ENCODE results near the gene CCNG1.

CCNG1 gene

GRCh38 chr5:163456840-163457239 lies 19.4 kb downstream of the CCNG1 start:
- TF ChIP-seq POLR2A (IDR thresholded peaks at IDR 0.05; ENCODE audit: low read length) (no peak), GATA1 (IDR thresholded peaks at IDR 0.05; ENCODE audit: low read depth, low read length) (no peak)
- DNase-seq = no peak

- peak; percentile 45 to 66 for DNase-seq
- TF ChIP-seq GATA1 (IDR thresholded peaks at IDR 0.05; ENCODE audit: low read depth, low read length) = no peak
- TF ChIP-seq POLR2A (IDR thresholded peaks at IDR 0.05; ENCODE audit: low read length) = no peak
These were observed 21.5 kb downstream of the CCNG1 start for GRCh38 chr5:163458778-163459385.

GRCh38 chr5:163459462-163459818 lies 22.0 kb downstream of the CCNG1 start:
- TF ChIP-seq POLR2A (IDR thresholded peaks at IDR 0.05; ENCODE audit: low read length) = no peak
- TF ChIP-seq GATA1 (IDR thresholded peaks at IDR 0.05; ENCODE audit: low read depth, low read length) = no peak
- DNase-seq = no peak

- TF ChIP-seq POLR2A (IDR thresholded peaks at IDR 0.05; ENCODE audit: low read length) (peak; percentile 91), GATA1 (IDR thresholded peaks at IDR 0.05; ENCODE audit: low read depth, low read length) (no peak)
These were observed 22.6 kb downstream of the CCNG1 start, which contains the start of gene NUDCD2 for GRCh38 chr5:163459819-163460561. Gene NUDCD2 (minus strand): TSS chr5:163460102. CDS start chr5:163460050, 52 bp downstream.

GRCh38 chr5:163460562-163461171 lies 23.3 kb downstream of the CCNG1 start, which contains the start of gene HMMR:
Gene HMMR (plus strand): TSS chr5:163460632. CDS start chr5:163460693, 61 bp downstream.
- TF ChIP-seq POLR2A (IDR thresholded peaks at IDR 0.05; ENCODE audit: low read length) (peak; percentile 68), GATA1 (IDR thresholded peaks at IDR 0.05; ENCODE audit: low read depth, low read length) (no peak)
- DNase-seq = peak; percentile 83 to 89

More at GRCh38 chr5:163459819-163460561, 22.6 kb downstream of the CCNG1 start, which contains the start of gene NUDCD2:
- DNase-seq = peak; percentile 98 to 99

GRCh38 chr5:163463063-163463435 lies 25.7 kb downstream of the CCNG1 start:
- TF ChIP-seq GATA1 (IDR thresholded peaks at IDR 0.05; ENCODE audit: low read depth, low read length) (no peak), POLR2A (IDR thresholded peaks at IDR 0.05; ENCODE audit: low read length) (no peak)
- DNase-seq = no peak

- no peak for TF ChIP-seq POLR2A (IDR thresholded peaks at IDR 0.05; ENCODE audit: low read length)
- TF ChIP-seq GATA1 (IDR thresholded peaks at IDR 0.05; ENCODE audit: low read depth, low read length) = no peak
- no peak for DNase-seq
These were observed 30.3 kb downstream of the CCNG1 start for GRCh38 chr5:163467682-163468081.

GRCh38 chr5:163473635-163474243 lies 36.3 kb downstream of the CCNG1 start:
- TF ChIP-seq POLR2A (IDR thresholded peaks at IDR 0.05; ENCODE audit: low read length) (no peak), GATA1 (IDR thresholded peaks at IDR 0.05; ENCODE audit: low read depth, low read length) (no peak)
- peak; percentile 17 to 26 for DNase-seq

- TF ChIP-seq GATA1 (IDR thresholded peaks at IDR 0.05; ENCODE audit: low read depth, low read length) = no peak
- TF ChIP-seq POLR2A (IDR thresholded peaks at IDR 0.05; ENCODE audit: low read length) = no peak
- DNase-seq = no peak
These were observed 38.0 kb downstream of the CCNG1 start for GRCh38 chr5:163475411-163475810.

- TF ChIP-seq GATA1 (IDR thresholded peaks at IDR 0.05; ENCODE audit: low read depth, low read length) (no peak), POLR2A (IDR thresholded peaks at IDR 0.05; ENCODE audit: low read length) (no peak)
- DNase-seq = no peak
These were observed 41.0 kb downstream of the CCNG1 start for GRCh38 chr5:163478126-163478981.

GRCh38 chr5:163478982-163479271 lies 41.5 kb downstream of the CCNG1 start:
- no peak for DNase-seq
- TF ChIP-seq POLR2A (IDR thresholded peaks at IDR 0.05; ENCODE audit: low read length) = no peak
- TF ChIP-seq GATA1 (IDR thresholded peaks at IDR 0.05; ENCODE audit: low read depth, low read length) = no peak

- TF ChIP-seq GATA1 (IDR thresholded peaks at IDR 0.05; ENCODE audit: low read depth, low read length) (no peak), POLR2A (IDR thresholded peaks at IDR 0.05; ENCODE audit: low read length) (no peak)
- DNase-seq = peak in 1 of 2 experiments; percentile 22
These were observed 51.8 kb downstream of the CCNG1 start for GRCh38 chr5:163489055-163489744.

GRCh38 chr5:163489745-163490075 lies 52.3 kb downstream of the CCNG1 start:
- no peak for TF ChIP-seq POLR2A (IDR thresholded peaks at IDR 0.05; ENCODE audit: low read length)
- DNase-seq = no peak
